H1 (cell line): Measurements from ENCODE around the gene MATN4. TPM values are rescaled to one million over a fixed set of nuclear protein-coding genes. Genes with fewer than 3 reads are reported as not detected.

Experiments
- ASH2L ChIP-seq: fragments of 200-600, 300-600 bp; sonication (generic); IDR thresholded peaks from one replicate; pipeline ENCODE4 v1.7.1; 2017; ENCODE audit warnings: low read length
- CBX5 ChIP-seq: fragments of 300-800, 300-1000 bp; sonication (generic); IDR thresholded peaks from 2 replicates; pipeline ENCODE4 v1.7.1; 2016; ENCODE audit warnings: antibody characterized with exemption, low read length, low read depth
- CHD2 ChIP-seq: IDR thresholded peaks from 2 replicates; pipeline ENCODE4 v1.6.1; 2012; ENCODE audit warnings: low read length, improper control_type of control experiment
- CREB1 ChIP-seq: IDR thresholded peaks from 2 replicates; pipeline ENCODE4 v1.6.1; 2012; ENCODE audit warnings: inconsistent platforms
- GTF2F1 ChIP-seq: IDR thresholded peaks from 2 replicates; pipeline ENCODE4 v1.6.1; 2012; ENCODE audit warnings: low read depth, low read length, improper control_type of control experiment, borderline replicate concordance
- KDM4A ChIP-seq: IDR thresholded peaks from one replicate; pipeline ENCODE4 v1.7.1; 2012; ENCODE audit warnings: low read depth, mild to moderate bottlenecking, moderate library complexity, low read length, inconsistent platforms; ENCODE audit not compliant: severe bottlenecking
- POLR2A ChIP-seq, 2 experiments: IDR thresholded peaks; 1 replicate in 1 of 2; 2 replicates in 1 of 2; pipeline ENCODE4 v1.6.1; 2011; ENCODE audit warnings: low read depth in 2 of 2, low read length in 2 of 2, mild to moderate bottlenecking in 2 of 2; ENCODE audit errors: control extremely low read depth in 1 of 2
- RAD21 ChIP-seq, 2 experiments: IDR thresholded peaks in 1 of 2; conservative IDR thresholded peaks in 1 of 2; 2 replicates each; pipeline ENCODE4 v1.6.1; 2011; ENCODE audit warnings: low read depth in 2 of 2, low read length in 2 of 2, improper control_type of control experiment in 1 of 2, inconsistent platforms in 1 of 2, mild to moderate bottlenecking in 1 of 2, moderate library complexity in 1 of 2
- RNF2 ChIP-seq: fragments of 200-900, 300-1000 bp; sonication (generic); IDR thresholded peaks from 2 replicates; pipeline ENCODE4 v1.7.1; 2016; ENCODE audit warnings: borderline replicate concordance, low read depth, mild to moderate bottlenecking, antibody characterized with exemption, low read length; ENCODE audit not compliant: poor library complexity, severe bottlenecking; ENCODE audit errors: missing control alignments
- SIX5 ChIP-seq: IDR thresholded peaks from 2 replicates; pipeline ENCODE4 v1.6.1; 2011; ENCODE audit warnings: mild to moderate bottlenecking, low read depth, low read length
- TCF12 ChIP-seq: IDR thresholded peaks from 2 replicates; pipeline ENCODE4 v1.6.1; 2011; ENCODE audit warnings: low read depth, mild to moderate bottlenecking, low read length
- YY1 ChIP-seq: IDR thresholded peaks from 2 replicates; pipeline ENCODE4 v1.6.1; 2011; ENCODE audit warnings: low read depth, mild to moderate bottlenecking, low read length
- polyA plus RNA-seq, 7 experiments: library from polyadenylated mRNA; depleted of rRNA in 3 of 7; stranded (reverse) in 5 of 7; unstranded in 2 of 7; fragments of >200 nt in 5 of 7; fragments of 200-250 nt in 2 of 7; gene quantifications; 1 replicate in 5 of 7; 2 replicates in 1 of 7; 4 replicates in 1 of 7; pipeline versions ENCODE4 v1.2.1 to v1.2.3, GENCODE V29; 2011 to 2013; ENCODE audit warnings: missing spikeins in 2 of 7, mixed read lengths in 2 of 7
- total RNA-seq: library from RNA; stranded (reverse); fragmentation: NEBNext Ultra II Directional; extraction: Animal tissue kit (Norgen Biotek cat#: 25700); gene quantifications from 2 replicates; pipeline ENCODE4 v1.2.1, GENCODE V29; 2021
- TF ChIP-seq, protein P1 (sequence below): IDR thresholded peaks from 2 replicates; pipeline ENCODE4 v1.6.1; 2011; ENCODE audit warnings: low read length, improper control_type of control experiment

MATN4 gene
- total and polyA plus RNA-seq, 2 of the 8 experiments (the other 6 are each of a cell fraction or from before 2014, with no cell fraction given): 2.1 to 4.4 TPM

DNA sequence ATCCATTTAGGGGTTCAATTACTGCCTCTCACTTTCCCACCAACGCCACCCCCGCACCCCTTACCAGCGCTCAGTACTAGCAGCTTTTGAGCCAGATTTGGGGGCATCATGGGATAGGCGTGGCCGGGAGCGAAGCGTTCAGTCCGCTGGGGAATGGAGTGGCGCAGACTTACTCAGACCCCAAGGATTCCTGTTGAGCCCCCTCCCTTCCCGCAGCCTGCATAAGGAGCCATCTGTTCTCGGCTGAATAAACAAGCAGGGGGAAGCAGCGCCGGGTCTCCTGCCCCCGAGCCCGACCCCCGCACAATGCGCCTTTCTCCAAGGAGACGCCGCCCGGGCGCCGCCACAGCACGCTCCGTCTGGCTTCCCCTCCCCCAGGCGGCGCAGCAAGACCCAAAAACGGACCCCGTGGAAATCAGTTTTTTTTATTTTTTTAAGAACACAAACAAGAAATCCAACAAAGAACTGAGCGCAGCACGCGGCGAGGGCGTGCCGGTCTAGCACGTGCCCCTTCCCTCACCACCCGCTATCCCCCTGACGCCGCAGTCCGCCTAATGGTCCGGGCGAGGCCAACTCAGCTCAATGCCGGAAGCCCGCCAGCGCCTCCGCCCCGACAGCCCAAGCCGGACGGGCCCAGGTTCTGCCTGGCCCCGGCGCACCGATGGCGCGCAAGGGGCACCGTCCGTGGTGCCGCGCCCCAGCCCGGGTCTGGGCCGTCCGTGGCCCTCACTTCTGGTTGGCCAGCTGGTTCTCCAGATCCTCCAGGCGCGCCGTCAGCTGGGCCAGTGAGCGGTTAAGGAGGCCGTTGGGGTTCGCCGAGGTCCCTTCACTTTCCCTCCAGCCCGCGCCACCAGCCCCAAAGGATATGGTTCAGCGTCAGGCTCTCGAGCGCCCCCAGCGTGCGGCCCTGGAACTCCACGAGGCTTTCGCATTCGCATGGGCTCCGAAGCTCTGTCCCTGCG is 14.8 kb downstream of the MATN4 start (continued):
- peak; percentile 37 to 50 for TF ChIP-seq RAD21 (IDR thresholded peaks at IDR 0.05 in 1 of 2, conservative IDR thresholded peaks at IDR 0.05 in 1 of 2; ENCODE audit: low read depth in 2 of 2, low read length in 2 of 2)
- no peak; the same call in none of the 2 replicates for TF ChIP-seq GTF2F1
- no peak for TF ChIP-seq CBX5
- peak; percentile 99 for TF ChIP-seq KDM4A
- TF ChIP-seq RNF2: no peak
- TF ChIP-seq ASH2L: peak; percentile 76
- no peak for TF ChIP-seq SIX5
- TF ChIP-seq YY1: 0 out of 2 replicates have a peak, but pooled peaks have one; percentile 29
- TF ChIP-seq CREB1: peak; percentile 65; the same call in 1 of the 2 replicates
- TF ChIP-seq CHD2: peak; percentile 16; the same call in 1 of the 2 replicates
- TF ChIP-seq, protein P1, sequence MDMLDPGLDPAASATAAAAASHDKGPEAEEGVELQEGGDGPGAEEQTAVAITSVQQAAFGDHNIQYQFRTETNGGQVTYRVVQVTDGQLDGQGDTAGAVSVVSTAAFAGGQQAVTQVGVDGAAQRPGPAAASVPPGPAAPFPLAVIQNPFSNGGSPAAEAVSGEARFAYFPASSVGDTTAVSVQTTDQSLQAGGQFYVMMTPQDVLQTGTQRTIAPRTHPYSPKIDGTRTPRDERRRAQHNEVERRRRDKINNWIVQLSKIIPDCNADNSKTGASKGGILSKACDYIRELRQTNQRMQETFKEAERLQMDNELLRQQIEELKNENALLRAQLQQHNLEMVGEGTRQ: no peak; the same call in 1 of the 2 replicates
- TF ChIP-seq POLR2A (IDR thresholded peaks at IDR 0.05; ENCODE audit: control extremely low read depth in 1 of 2, low read depth in 2 of 2, low read length in 2 of 2): peak in 1 of 2 experiments; percentile 76; a peak in 2 of 3 replicates
- no peak for TF ChIP-seq TCF12
